GM18526 (cell line): Measurements from ENCODE around the gene FTCDNL1.

Experiments
- POLR2A ChIP-seq: IDR thresholded peaks from 3 replicates; pipeline ENCODE4 v1.6.1; 2011; ENCODE audit not compliant: insufficient read length; ENCODE audit errors: extremely low read depth

FTCDNL1 gene

GRCh38 chr2:199777315-199777714 is 73.7 kb downstream of the FTCDNL1 start:
- TF ChIP-seq POLR2A: no peak

GRCh38 chr2:199775267-199775666 is 75.7 kb downstream of the FTCDNL1 start:
- no peak for TF ChIP-seq POLR2A

DNA sequence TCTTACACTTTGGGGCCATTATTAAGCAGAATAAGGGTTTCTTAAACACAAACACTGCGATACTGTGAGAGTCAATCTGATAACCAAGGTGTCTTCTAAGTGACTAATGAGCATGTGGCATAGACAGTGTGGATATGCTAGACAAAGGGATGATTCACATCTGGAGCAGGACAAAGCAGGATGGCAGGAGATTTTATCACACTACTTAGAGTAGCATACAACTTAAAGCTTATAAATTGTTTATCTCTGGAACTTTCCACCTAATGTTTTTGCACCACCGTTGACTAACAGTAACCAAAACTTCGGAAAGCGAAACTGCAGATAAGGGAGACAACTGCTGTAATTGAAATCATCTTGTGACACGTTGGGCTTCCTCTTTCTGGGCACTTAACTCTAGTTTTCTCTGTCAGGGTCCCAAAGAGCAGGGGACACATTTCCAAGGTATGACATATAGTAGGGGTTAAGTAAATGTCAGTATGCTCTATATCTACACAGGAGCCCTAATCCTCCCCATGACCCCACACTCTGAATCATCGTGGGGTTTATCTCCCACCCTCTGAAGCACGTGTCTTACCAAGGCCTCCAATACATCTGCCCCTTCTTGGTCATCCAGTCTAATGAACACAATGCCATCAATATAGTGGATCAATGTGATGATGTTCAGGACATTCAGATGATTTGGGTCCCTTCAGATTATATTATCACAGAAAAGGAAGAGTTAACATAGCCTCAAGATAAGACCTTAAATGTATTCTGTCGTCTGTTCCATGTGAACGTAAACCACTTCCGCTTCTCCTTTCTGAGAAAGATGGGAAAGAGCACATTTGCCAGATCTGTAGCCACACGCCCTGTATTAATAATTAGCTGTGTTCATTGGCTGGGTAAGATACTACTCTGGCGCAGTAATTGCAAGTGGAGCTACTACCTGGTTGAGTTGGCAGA is 78.7 kb downstream of the FTCDNL1 start:
- no peak for TF ChIP-seq POLR2A

GRCh38 chr2:199770716-199771115 is 80.3 kb downstream of the FTCDNL1 start:
- no peak for TF ChIP-seq POLR2A

DNA sequence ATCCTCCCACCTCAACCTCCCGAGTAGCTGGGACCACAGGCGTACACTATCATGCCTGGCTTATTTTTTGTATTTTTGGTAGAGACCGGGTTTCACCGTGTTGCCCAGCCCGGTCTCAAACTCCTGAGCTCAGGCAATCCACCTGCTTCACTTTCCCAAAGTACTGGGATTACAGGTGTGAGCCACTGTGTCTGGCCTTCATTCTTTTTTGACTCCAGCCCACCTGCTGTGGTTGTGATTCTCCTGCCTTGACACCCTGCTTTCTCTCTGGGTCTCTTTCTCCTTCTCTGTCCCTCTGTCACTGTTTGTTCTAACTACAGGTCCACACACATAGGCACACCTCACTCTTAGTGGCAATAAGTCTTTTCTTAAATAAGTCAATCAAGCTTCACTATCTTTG is 85.3 kb downstream of the FTCDNL1 start:
- no peak for TF ChIP-seq POLR2A

DNA sequence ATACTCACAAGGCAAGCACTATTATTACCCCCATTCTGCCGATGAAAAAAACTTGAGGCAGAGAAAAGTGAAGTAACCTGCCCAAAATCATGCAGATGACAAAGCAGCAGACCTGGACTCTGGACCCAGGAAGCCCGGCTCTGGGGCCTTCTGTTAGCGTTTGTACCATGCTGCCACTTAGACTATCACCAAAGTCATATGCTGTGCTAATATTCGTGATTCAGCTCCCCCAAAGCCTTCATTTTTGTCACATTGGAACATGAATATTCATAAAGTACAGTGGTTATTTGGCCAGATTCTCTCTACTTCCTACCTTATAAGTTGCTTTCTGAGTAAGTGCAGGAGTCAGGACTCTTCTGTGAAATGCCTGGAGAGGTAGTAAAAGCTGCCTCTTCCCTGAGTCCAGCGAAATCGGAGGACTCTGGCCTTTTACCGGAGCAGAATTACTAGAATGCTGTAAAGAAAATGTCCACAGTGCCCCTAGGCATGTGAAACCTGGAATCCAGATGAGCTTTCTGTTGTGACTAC is 86.7 kb downstream of the FTCDNL1 start:
- TF ChIP-seq POLR2A: no peak

- TF ChIP-seq POLR2A: no peak
Measured at GRCh38 chr2:199762963-199763362, 88.0 kb downstream of the FTCDNL1 start.

DNA sequence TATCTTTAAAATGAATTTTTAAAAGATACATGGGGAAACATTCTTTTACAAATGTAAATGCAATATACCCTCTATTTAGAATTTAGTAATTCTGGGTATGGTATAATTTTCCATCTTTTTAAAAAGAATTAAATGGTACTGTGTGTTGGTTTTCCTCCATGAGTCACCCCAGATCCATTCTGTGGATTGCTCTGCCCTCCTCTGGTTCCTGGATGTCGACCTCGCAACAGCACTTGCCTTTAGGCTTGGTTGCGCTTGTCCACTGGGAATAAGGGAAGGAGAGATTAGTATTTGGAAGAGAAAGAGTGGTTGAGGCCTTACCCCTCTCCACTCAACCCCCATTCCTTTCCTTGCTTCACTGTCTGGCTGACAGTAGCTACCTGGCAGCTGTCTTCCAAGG is 90.4 kb downstream of the FTCDNL1 start:
- TF ChIP-seq POLR2A: no peak

GRCh38 chr2:199757233-199757870 is 93.6 kb downstream of the FTCDNL1 start:
- no peak for TF ChIP-seq POLR2A

GRCh38 chr2:199756743-199757142 is 94.2 kb downstream of the FTCDNL1 start:
- no peak for TF ChIP-seq POLR2A

GRCh38 chr2:199756211-199756610 is 94.8 kb downstream of the FTCDNL1 start:
- no peak for TF ChIP-seq POLR2A

DNA sequence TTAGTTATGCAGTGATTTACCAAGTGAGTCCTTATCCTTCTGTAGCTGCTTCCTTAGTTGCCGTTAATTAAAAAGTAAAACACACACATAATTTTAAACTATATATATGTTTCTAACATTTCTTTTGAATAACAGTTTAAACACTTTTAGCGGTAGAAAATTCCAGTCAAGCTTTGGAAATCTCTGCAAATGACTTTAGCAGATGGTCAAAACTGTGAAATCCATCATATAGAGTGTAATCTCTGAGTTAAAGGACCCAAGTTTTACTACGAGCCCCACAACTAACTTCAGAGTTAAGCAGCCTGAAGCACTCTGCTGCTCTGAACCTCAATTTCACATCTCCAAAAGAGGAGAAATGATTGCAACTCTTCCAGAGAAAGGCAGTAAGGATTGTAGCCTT is 96.2 kb downstream of the FTCDNL1 start:
- TF ChIP-seq POLR2A: no peak

DNA sequence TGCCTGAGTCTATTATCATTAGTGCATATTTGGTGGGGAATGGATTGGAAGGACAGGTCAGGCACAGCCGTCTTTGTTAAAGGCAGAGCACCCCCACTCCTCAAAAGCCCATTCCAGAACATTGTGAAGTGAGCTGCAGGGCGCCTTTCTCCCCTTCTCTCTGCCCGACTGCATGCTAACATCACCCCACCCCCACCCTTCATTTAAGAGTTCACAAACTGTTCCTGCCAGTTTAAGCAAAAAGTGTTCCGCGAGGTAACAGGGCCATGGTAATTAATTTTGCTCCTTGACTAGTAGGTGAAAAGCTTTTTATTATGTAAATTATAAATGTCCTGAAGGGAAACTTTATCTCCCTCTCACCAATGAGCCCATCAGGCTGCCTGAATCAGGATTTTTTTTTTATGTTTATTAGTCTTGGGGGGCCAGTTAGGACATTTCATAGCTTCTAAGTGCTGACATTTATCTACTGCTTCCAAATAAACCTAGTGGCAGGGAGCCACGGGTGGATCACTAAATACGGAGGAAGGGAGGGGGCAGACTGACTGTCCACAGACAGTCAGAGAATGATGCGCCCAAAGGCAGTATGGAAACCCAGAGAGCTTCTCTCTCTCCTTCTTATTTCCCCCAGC is 99.4 kb downstream of the FTCDNL1 start:
- no peak for TF ChIP-seq POLR2A

- no peak for TF ChIP-seq POLR2A
Measured at GRCh38 chr2:199749571-199749970, 101.4 kb downstream of the FTCDNL1 start.

GRCh38 chr2:199744724-199745123 is 106.3 kb downstream of the FTCDNL1 start:
- TF ChIP-seq POLR2A: no peak

DNA sequence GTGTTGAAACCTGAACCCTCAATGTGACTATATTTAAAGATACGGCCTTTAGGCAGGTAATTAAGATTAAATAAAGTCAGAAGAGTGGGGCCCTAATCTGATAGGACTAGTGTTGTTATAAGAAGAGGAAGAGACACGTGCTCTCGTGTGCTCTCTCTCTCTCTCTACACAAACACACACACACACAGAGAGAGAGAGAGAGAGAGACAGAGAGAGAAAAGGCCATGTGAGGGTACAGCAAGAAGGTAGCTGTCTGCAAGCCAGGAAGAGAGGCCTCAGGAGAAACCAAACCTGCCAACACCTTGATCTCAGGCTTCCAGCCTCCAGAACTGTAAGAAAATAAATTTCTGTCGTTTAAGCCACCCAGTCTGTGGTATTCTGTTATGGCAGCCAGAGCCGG is 106.7 kb downstream of the FTCDNL1 start:
- no peak for TF ChIP-seq POLR2A

DNA sequence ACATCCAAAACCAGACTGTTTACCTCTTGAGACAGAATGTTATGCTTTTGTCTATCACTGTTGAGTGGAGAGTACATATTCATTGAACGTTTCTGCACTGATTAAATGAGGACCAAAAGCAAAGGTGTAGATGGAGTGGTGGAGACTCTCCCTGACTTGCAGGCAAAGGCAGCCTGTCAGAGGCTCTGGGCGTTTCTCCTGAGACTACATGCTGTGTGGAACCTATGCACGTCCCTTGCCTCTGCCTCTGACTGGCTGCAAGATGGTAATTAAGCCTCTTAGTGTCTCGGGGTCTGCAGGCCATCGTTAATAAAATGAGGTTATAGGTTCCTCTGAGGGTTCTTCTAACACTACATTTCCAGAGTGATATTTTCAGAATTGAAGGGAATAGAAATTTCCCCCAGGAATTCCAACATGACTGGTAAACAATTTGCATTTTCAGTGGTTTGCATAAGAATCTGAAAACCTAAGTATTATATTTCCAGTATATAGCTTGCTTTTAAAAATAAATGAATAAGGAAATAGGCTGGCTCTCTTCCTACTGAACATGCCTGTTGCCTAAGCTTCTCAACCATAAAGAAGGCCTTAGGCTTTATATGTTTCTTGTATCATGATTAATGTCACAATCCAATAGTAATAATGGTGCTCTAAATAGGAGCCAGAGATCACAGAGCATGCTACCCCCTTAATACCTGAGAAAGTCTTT is 107.4 kb downstream of the FTCDNL1 start:
- no peak for TF ChIP-seq POLR2A
